Right ventricle myocardium superior (tissue), 1 donor: ENCODE results near the gene AP1M1. TPM values are rescaled to one million over a fixed set of nuclear protein-coding genes. Genes with fewer than 3 reads are reported as not detected.
"Not testable (repeated sequence)": the region's sequence is repeated elsewhere in the genome, so short reads cannot be mapped to it uniquely, and the experiment has no call there.

Source experiments
- ATAC-seq: fragments of 200-7000 bp; cut with Tn5 transposase; one replicate; pipeline ENCODE4 v1.9.1; 2020; ENCODE audit warnings: mild to moderate bottlenecking; ENCODE audit not compliant: poor library complexity
- DNase-seq: peaks from one replicate; pipeline ENCODE4 v3.0.0-alpha.2; 2020
- intact Hi-C: fragments of 100-400 bp; cut with DNase I; formaldehyde crosslinking; loops from one replicate; pipeline ENCODE4 v1.11.2; 2022
- long read RNA-seq: library from polyadenylated mRNA; unstranded; transcript quantifications from one replicate; pipeline ENCODE4 v2.0.0, GENCODE V29; 2021
- total RNA-seq: library from RNA; stranded (reverse); fragmentation: NEBNext Ultra II Directional; extraction: Animal tissue kit (Norgen Biotek cat#: 25700); gene quantifications from one replicate; pipeline ENCODE4 v1.2.1, GENCODE V29; 2021
- donor health status: DM: no; HTN: yes; CAD: no; lungs with severe emphysema.

The AP1M1 gene
- total RNA-seq = 35.6 TPM
- long read RNA-seq, full-length matches to known transcripts = 164 of 179 reads
- long read RNA-seq, partial matches to known transcripts = 10 of 179 reads
- long read RNA-seq, other reads (novel, unspliced or antisense) = 5 of 179 reads

DNA sequence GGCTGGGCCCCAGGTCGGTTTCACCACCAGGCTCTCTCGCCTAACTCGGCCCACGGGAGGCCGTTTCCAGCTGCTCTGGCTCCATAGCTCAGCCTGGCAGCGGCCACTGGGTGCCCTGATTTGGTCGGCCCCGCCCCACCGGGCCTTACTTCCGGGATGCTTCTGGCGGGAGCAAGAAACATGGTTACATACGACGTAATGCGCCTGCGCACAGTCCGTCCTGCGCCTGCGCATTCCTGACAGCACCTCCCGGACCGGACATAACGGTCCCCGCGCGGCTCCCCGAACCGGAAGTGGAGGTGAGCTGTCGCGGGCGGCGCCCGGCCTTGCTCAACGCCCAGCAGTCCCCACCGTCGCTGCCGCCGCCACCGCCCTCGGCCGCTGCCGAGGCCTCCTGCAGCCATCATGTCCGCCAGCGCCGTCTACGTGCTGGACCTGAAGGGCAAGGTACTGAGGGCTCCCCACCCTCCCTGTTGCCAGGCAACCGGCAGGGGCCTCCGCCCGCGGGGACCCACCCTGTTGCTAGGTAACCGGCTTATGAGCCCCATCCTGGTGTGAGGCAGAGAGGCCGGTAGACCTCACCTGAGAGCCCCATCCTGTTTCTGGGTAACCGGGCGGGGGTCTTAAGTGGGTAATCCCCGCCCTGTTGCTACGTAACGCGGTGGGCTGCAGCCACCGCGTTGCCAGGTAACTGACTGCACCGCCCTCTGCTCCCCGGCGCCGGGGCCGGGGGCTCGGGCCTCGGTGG lies at the start of gene AP1M1:
Gene AP1M1 (plus strand): TSS at position 290 of the 748 bp plus-strand sequence. CDS start 116 bp downstream, at position 406.
- ATAC-seq (peak; percentile 98), DNase-seq (peak; percentile 100)
- intact Hi-C loops = no loop called here

DNA sequence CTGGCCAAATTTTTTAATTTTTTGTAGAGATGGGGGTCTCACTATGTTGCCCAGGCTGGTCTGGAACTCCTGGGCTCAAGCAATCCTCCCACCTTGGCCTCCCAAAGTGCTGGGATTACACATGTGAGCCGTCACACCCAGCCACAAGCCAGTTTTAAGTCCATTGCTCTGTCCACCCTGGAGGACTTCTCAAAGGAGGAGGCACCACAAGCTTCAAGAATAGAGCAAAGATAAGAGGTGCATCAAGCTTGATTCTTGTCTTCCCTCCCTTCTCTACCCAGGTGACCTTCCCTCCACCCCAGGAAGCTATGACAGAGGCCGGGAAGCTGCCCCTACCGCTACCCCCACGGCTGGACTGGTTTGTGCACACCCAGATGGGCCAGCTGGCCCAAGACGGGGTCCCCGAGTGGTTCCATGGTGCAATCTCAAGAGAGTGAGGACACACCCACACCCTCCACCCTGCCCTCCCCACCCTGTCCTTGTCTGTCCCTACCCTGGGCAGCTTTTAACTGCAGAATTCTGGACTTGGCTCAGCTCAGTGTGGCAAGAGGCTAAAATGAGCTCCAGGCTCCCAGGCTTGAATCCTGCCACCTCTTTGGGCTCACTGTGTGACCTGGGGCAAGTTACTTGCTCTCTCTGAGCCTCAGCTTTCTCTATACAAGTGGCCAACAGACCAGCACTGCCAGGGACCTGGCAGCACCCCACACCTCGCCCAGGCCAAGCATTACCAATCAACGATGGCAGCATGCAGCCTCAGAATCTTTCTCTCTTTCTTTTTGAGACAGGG lies 49.1 kb upstream of the AP1M1 start:
- no peak for DNase-seq
- ATAC-seq = no peak
- intact Hi-C loops = no loop called here

DNA sequence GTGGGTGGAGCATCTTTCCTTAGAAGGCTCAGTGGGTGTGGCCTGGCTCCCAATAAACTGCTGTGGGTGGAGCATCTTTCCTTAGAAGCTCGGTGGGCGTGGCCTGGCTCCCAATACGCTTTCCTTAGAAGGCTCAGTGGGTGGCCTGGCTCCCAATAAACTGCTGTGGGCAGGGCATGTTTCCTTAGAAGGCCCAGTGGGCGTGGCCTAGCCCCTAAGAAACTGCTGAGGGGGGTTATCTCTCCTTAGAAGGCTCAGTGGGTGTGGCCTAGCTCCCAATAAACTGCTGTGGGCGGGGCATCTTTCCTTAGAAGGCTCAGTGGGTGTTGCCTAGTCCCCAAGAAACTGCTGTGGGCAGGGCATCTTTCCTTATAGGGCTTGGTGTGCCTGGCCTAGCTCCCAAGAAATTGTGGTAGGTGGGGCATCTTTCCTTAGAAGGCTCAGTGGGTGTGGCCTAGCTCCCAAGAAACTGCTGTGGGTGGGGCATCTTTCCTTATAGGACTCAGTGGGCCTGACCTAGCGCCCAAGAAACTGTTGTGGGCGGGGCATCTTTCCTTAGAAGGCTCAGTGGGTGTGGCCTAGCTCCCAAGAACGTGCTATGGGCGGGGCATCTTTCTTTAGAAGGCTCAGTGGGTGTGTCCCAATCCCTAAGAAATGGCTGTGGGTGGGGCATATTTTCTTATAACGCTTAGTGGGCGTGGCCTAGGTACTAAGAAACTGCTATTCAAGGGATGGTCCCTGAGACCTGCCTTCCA lies 44.0 kb upstream of the AP1M1 start:
- no peak for ATAC-seq
- intact Hi-C loops = no loop called here

DNA sequence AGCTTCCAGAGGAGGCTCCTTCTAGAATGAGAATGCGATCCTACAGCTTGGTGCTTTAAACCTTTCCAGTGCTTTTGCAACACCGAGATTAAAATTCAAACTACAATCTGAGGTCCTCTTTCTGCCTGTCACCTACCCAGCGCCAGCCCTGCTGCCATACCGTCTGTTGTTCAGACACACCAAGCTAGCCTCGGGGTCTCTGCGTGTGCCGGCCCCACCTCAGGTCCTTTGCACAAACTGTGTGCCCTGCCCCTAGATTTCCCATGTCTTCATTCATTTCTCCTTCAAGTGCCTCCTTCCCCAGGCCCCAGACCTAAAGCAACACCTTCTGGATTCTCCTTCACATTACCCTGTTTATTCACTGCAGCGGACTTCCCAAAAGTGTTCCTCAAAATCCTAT lies 43.2 kb upstream of the AP1M1 start:
- intact Hi-C loops = no loop called here
- no peak for ATAC-seq
- DNase-seq = no peak

More for the DNA sequence above, 44.0 kb upstream of the AP1M1 start:
- DNase-seq = no peak

DNA sequence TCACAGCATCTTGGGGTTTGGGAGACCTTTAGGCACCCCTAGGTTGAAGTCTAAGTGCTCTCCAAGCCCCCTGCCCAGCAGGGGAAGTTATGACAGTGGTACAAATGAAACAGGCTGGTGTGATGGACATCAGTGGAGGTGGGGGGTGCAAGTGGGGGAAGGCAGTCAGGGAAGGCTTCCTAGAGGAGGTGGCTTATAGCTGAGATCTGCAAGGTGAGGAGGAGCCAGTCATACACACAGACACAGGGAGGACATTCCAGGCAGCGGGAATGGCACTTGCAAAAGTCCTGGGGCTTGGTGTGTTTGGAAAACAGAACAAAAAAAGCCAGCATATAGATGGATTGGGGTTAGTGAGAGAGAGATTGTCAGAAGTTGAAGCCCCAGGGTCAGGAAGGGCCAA lies 42.6 kb upstream of the AP1M1 start:
- intact Hi-C loops = no loop called here
- DNase-seq = no peak
- no peak for ATAC-seq

DNA sequence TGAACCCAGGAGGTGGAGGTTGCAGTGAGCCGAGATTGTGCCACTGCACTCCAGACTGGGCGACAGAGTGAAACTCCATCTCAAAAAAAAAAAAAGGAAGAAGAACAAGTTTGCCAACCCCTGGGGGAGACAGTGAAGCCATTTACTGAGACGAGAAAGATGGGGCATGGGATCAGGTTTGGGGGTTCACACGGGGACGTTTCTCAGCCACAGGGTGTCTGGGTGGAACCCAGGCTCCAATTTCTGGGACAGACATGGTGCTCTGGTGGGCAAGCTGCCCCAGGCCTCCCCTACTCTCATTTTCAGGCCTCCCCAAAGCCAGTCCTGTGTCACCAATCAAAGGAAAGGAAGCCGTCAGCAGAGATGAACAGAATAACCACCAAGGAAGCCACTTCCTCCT lies 40.8 kb upstream of the AP1M1 start:
- ATAC-seq (no peak), DNase-seq (no peak)
- intact Hi-C loops = no loop called here

DNA sequence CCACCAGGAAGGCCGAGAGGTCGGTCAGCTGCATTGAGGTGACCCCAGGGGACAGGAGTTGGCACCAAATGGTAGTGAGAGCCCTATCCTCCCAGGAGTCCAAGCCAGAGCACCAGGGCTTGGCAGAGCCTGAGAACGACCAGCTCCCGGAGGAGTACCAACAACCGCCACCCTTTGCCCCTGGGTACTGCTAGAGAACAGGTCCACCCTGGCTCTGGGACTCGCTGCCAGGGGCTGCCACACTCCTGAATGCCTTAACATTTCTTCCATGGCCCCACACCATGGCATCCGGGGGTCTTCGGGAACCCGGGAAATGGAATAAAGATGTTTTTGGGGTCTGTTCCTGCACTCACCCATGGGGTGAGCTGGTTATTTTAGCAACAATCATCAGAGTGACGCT lies 40.1 kb upstream of the AP1M1 start:
- DNase-seq (no peak), ATAC-seq (no peak)
- intact Hi-C loops = no loop called here

DNA sequence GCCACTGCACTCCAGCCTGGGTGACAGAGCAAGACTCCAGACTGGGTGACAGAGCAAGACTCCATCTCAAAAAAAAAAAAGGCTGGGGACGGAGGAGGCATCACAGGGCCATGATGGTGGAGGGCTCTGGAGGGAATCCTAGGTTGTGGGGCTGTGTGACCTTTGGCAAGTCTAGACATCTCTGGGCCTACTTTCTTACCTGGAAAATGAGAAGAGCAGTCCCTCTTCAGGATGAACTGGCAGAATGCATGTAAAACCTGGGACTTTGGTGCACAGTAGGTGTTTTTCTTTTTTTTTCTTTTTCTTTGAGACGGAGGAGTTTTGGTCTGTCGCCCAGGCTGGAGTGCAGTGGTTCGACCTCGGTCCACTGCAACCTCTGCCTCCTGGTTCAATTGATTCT lies 38.1 kb upstream of the AP1M1 start:
- DNase-seq (no peak), ATAC-seq (no peak)
- intact Hi-C loops = no loop called here

DNA sequence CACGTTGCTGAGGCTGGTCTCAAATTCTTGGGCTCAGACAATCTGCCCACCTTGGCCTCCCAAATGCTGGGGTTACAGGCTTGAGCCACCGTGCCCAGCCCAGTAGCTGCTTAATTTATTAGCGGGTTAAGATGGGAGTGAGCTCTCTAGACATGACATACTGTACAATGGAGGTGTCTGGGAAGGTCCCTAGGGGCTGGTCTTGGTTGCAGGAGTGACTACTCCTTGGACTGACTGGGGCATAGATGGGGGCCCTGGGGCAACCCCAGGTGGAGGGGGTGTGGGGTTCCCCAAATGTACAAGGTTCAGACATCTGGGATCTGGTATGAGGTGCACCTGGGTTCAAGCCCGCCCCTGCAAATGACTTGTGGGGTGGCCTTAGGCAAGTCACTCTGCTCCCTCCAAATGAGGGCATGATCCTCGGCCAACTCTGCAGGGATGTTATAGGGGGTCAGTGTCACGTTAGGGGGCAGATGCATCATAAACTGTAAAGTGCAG lies 37.2 kb upstream of the AP1M1 start:
- DNase-seq (no peak), ATAC-seq (no peak)
- intact Hi-C loops = no loop called here

DNA sequence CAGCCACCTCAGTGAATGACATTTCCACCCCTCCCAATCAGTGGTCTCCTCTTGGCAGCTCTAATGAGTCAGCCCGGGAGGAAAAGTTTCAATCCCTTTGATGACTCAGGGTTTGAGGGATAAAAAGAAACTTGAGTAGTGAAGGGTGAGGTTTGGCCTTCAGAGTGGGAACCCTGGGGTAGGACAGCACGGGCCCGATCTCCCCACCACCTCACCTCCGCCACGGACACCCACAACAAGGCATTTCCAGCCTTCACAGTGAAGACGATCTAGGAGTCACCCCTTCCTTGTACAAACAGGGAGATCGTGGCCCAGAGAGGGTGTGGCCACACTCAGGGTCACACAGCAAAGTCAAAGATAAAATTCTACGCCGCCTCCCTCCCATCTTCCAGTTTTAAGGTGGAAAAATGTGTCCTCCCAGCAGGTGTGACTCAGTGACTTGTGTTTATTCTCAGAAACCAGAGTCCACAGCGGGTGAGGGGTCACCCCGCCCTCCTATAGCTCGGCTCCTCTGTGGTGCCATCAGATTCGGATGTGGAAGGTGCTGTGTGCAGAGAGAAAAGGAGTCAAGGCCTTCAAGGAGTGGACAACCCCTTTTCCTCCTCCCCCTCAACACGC lies 36.7 kb upstream of the AP1M1 start:
- no peak for ATAC-seq
- DNase-seq = no peak
- intact Hi-C loops = no loop called here

DNA sequence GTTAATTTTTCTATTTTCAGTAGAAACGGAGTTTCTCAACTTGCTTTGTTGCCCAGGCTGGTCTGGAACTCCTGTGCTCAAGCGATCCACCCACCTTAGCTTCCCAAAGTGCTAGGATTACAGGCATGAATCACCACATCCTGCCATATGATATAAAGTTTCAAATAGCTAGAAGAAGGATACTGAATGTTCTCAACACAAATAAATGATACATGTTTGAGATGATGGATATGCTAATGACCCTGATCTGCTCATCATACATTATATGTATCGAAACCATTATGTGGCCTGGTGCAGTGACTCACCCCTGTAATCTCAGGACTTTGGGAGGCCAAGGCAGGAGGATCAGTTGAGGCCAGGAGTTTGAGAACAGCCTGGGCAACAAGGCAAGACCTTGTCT lies 35.9 kb upstream of the AP1M1 start:
- intact Hi-C loops = no loop called here
- DNase-seq (no peak), ATAC-seq (no peak)

DNA sequence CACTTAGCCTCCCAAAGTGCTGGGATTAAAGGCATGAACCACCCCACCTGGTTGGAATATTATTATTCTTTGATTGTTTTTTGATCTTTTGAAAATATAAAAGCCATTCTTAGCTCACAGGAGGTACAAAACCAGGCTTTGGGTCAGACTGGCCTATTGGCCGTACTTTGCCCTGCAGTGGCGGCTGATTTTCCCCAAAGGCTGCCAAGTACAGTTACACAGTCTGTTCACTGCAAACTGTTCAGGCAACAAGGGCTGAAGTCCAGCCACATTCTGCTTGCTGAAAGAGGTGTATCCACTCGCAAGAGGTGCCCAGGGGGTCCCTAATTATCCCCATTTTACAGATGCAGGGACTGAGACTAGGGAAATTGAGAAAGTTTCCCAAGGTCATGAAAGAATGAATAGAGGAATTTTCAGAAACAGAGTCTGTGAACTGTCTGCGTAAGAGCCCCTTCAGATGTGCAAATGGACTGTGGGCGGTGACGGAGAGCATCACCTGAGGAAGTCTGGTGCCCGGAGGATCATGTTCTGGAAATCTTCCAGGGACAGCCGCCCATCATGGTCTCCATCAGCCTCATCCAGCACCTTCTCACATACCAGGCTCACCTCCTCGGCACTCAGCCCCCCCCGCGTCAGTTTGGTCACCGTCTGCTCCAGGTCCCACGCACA lies 33.4 kb upstream of the AP1M1 start:
- no peak for ATAC-seq
- intact Hi-C loops = no loop called here
- DNase-seq = no peak

DNA sequence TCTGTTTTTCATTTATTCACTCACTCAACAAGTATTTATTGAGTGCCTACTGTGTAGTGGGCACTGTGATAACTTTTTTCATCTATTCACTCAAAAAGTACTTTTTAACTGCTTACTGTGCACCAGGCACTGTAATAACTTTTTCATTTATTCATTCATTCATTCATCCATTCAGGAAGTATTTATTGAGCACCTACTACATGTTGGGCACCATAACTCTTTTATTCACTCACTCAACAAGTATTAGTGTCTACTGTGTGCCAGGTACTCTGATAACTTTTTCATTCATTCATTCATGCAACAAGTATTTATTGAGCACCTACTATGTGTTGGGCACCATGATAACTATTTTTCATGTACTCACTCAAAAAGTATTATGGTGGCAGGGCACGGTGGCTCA lies 31.3 kb upstream of the AP1M1 start:
- ATAC-seq (no peak), DNase-seq (no peak)
- intact Hi-C loops = no loop called here

DNA sequence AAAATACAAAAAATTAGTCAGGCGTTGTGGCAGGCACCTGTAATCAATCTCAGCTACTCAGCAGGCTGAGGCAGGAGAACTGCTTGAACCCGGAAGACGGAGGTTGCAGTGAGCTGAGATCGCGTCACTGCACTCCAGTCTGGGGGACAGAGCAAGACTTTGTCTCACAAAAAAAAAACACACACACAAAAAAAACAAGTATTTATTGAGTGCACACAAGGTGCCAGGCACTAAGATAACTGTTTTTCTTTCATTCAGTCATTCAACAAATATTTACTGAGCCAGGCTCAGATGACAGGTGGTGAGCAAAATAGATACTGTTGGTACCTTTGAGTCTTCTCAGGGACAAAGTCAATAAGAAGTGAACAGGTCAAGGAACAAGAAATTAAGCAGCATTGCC lies 30.7 kb upstream of the AP1M1 start:
- no peak for DNase-seq
- intact Hi-C loops = no loop called here
- no peak for ATAC-seq

DNA sequence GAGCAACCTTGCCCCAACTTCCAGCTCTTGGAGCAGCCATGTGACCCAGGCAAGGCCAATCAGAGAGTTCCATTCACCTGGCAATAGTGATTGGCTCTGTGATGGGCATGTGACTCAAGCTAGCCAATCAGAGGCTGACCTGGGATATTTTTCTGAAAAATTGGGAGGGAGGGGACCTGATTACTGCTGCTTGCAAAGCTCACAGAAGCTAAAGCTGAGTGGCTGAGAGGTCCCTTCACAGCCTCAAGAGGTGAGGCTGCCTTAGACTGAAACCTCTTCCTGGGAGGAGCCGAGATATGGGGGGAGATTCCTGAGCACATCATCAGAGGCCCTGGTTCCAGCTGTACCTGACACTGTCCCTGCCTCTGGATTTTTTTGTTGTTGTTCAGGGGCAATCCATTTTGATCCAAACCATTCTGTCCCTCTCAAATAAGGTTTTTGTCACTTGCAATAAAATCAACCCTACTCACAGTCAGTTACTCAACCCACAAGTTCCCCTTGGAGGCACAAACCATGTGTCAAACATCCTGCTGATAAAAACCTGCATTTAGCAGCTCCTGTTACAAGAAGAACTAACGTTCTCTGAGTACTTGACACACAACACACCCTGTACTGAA lies 29.1 kb upstream of the AP1M1 start:
- intact Hi-C loops = no loop called here
- ATAC-seq = no peak
- no peak for DNase-seq

DNA sequence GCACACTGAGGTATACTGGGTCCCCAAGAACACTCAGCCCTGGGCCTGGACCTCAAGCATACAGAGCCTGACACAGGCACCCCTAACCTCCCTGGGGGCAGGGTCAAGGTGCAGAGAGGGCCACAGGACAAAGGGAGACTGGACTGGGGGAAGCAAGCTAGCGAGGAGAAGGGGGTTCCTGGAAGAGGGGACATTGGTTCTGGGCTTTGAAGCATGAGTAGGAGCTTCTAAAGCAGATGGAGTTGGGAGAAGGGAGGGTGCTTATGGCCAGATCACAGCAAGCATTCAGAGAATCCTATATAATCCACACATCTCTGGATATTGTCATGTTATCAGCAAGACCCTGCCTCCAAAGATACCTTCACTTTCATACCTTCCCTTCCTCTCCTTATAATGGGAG lies 27.6 kb upstream of the AP1M1 start:
- intact Hi-C loops = no loop called here
- ATAC-seq (no peak), DNase-seq (no peak)

DNA sequence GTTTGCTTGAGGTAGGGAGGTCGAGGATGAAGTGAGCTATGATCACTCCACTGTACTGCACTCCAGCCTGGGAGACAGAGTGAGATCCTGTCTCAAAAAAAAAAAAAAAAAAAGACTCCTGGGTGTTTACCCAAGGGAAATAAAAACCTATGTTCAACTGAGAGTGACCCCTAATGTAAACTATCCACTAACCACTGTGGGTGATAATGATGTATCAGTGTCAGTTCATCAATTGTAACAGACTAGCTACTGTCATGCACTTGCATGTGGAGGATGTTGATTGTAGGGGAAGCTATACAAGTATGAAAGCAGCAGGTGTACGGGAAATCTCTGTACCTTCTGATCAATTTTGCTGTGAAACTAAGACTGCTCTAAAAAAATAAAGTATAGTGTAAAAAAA lies 21.8 kb upstream of the AP1M1 start:
- DNase-seq (no peak), ATAC-seq (no peak)
- intact Hi-C loops = no loop called here

DNA sequence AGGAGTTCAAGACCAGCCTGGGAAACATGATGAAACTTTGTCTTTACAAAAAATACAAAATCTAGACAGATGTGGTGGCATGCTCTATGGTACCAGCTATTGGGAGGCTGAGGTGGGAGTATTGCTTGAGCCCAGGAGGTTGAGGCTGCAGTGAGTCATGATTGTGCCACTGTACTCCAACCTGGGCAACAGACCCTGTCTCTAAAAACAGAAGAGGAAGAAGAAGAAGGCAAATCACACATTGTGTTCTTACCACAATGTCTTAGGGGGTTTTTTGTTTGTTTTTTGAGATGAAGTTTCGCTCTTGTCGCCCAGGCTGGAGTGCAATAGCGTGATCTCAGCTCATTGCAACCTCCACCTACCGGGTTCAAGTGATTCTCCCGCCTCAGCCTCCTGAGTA lies 18.8 kb upstream of the AP1M1 start:
- intact Hi-C loops, DNase-seq, ATAC-seq: not testable (repeated sequence)
